Stimulated activated naive CD8-positive, alpha-beta T cell treated with anti-CD3 and anti-CD28 coated beads, Interleukin-15, amount 100 ng/mL, for 72 hours (primary cell): ENCODE data around the gene SF3B4.
"Not testable (repeated sequence)": the region's sequence is repeated elsewhere in the genome, so short reads cannot be mapped to it uniquely, and the experiment has no call there.

ENCODE experiments used
- ATAC-seq: fragments of 150-1000 bp; cut with Tn5 transposase; 2 replicates; pipeline ENCODE4 v1.10.0; 2021; ENCODE audit warnings: mild to moderate bottlenecking, moderate library complexity
- DNase-seq, 2 donors: peaks; one replicate each; pipeline ENCODE4 v3.0.0; 2021 to 2022
- H3K27ac Mint-ChIP-seq, 2 donors: one replicate each; pipeline ENCODE4 v1.8.0; 2022; ENCODE audit warnings: mild to moderate bottlenecking in 2 of 2, mixed read lengths in 2 of 2, moderate library complexity in 2 of 2
- H3K27me3 Mint-ChIP-seq: one replicate; pipeline ENCODE4 v1.8.0; 2022; ENCODE audit warnings: mixed read lengths
- H3K4me1 Mint-ChIP-seq: one replicate; pipeline ENCODE4 v1.8.0; 2022; ENCODE audit warnings: mild to moderate bottlenecking, mixed read lengths
- H3K4me3 Mint-ChIP-seq, 2 donors: one replicate each; pipeline ENCODE4 v1.8.0; 2022; ENCODE audit warnings: mild to moderate bottlenecking in 2 of 2, mixed read lengths in 2 of 2, moderate library complexity in 1 of 2
- H3K9me3 Mint-ChIP-seq, 2 donors: one replicate each; pipeline ENCODE4 v1.8.0; 2022; ENCODE audit warnings: mixed read lengths in 2 of 2

SF3B4 gene, protein sequence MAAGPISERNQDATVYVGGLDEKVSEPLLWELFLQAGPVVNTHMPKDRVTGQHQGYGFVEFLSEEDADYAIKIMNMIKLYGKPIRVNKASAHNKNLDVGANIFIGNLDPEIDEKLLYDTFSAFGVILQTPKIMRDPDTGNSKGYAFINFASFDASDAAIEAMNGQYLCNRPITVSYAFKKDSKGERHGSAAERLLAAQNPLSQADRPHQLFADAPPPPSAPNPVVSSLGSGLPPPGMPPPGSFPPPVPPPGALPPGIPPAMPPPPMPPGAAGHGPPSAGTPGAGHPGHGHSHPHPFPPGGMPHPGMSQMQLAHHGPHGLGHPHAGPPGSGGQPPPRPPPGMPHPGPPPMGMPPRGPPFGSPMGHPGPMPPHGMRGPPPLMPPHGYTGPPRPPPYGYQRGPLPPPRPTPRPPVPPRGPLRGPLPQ

GRCh38 chr1:149927563-149928400, at the start of gene SF3B4:
TSS of gene SF3B4 (minus strand) at chr1:149927803. CDS start at chr1:149927759, 44 bp downstream.
- DNase-seq (peak; percentile 90 to 95), ATAC-seq (peak; percentile 97)
- peak within 1 kb of the TSS; percentile 94 to 99 for H3K4me3 Mint-ChIP-seq
- H3K27me3 Mint-ChIP-seq: no peaks in the 10 kb centered on the region
- peak within 1 kb of the TSS; percentile 96 to 97 for H3K27ac Mint-ChIP-seq
- no peaks in the 10 kb centered on the region for H3K9me3 Mint-ChIP-seq
- H3K4me1 Mint-ChIP-seq: peaks cover 44% of the 10 kb centered on the region

- Mint-ChIP-seq H3K27ac (no peak overlapping the region), H3K4me1 (peaks cover 35% of the 10 kb centered on the region), H3K9me3 (no peaks in the 10 kb centered on the region), H3K4me3 (no peak overlapping the region), H3K27me3 (no peaks in the 10 kb centered on the region)
- ATAC-seq: no peak
- DNase-seq: no peak
These were observed 49.7 kb upstream of the SF3B4 start for GRCh38 chr1:149977345-149977744.

- DNase-seq (no peak), ATAC-seq (no peak)
- Mint-ChIP-seq H3K4me3 (no peak overlapping the region), H3K27me3 (no peaks in the 10 kb centered on the region), H3K4me1 (no peaks in the 10 kb centered on the region), H3K9me3 (no peaks in the 10 kb centered on the region), H3K27ac (no peak overlapping the region)
These were observed 44.9 kb upstream of the SF3B4 start for GRCh38 chr1:149972547-149972946.

- ATAC-seq (no peak), DNase-seq (no peak)
- H3K27me3 Mint-ChIP-seq: no peaks in the 10 kb centered on the region
- H3K9me3 Mint-ChIP-seq: no peaks in the 10 kb centered on the region
- no peak overlapping the region for H3K4me3 Mint-ChIP-seq
- H3K27ac Mint-ChIP-seq: no peak overlapping the region
- peaks cover 5% of the 10 kb centered on the region for H3K4me1 Mint-ChIP-seq
These were observed 40.0 kb upstream of the SF3B4 start for GRCh38 chr1:149967646-149968045.

- H3K27me3 Mint-ChIP-seq: no peaks in the 10 kb centered on the region
- H3K4me3 Mint-ChIP-seq: no peak overlapping the region
- DNase-seq (no peak), ATAC-seq (no peak)
- no peak overlapping the region for H3K27ac Mint-ChIP-seq
- H3K9me3 Mint-ChIP-seq: no peaks in the 10 kb centered on the region
- peaks cover 11% of the 10 kb centered on the region for H3K4me1 Mint-ChIP-seq
These were observed 39.4 kb upstream of the SF3B4 start for GRCh38 chr1:149967041-149967440.

DNA sequence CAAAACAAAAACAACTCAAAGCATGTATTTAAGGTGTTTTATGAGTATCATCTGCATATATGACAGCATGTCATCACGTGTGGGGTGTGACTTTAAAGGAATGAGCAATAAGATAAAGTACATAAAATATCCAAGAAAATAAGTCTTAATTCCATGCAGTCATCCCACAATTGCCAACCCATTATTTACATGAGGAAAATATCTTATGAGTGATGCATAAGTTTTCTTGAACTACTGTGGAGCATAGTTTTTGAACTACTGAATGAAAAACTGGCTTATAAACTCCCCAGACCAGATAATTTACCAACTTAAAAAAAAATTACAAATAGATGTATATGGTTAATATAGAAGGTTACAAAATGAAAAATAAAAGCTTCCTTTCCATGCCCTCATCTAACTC, 38.8 kb upstream of the SF3B4 start:
- H3K27ac Mint-ChIP-seq: no peak overlapping the region
- H3K4me3 Mint-ChIP-seq: no peak overlapping the region
- no peak for ATAC-seq
- no peaks in the 10 kb centered on the region for H3K9me3 Mint-ChIP-seq
- peaks cover 14% of the 10 kb centered on the region for H3K4me1 Mint-ChIP-seq
- no peak for DNase-seq
- H3K27me3 Mint-ChIP-seq: no peaks in the 10 kb centered on the region

DNA sequence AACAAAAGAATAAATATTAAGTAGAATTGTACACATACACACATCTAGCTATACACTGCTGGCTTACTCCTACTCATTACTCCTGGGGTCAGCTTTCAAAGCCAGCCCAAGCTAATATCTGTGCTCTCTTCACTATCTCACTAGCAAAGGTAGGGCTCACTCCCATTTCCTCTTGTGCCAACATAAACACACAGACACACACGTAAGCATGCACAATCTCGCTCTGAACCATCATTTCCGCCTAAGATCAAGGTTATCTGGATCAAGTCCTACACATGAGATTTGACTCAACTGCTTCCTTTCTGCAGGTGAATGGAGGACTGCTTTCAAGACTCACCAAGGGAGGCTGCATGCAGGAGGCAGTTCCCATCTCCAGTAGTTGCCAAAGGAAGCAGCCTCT, 37.8 kb upstream of the SF3B4 start:
- Mint-ChIP-seq H3K27me3 (no peaks in the 10 kb centered on the region), H3K4me3 (no peak overlapping the region), H3K9me3 (no peaks in the 10 kb centered on the region), H3K27ac (no peak overlapping the region), H3K4me1 (peaks cover 14% of the 10 kb centered on the region)
- ATAC-seq (no peak), DNase-seq (no peak)

DNA sequence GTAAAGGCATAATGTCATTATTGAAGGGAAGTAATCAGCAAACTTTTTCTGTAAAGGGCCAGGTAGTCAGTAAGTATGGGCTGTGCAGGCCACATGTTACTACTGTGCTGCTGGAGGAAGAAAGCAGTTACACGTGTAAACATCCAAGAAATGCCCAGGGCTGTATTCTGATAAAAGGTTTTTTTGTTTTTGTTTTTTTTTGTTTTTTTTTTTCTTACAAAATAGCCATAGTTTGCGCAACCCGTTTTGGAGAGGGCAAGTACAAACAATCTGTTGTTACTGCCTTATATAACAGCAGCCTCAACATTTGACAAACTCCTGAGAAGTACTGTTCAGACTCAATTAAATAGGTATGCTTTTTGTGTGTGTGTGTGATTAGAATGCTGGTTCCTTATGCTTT, 35.8 kb upstream of the SF3B4 start:
- H3K4me1 Mint-ChIP-seq: peaks cover 14% of the 10 kb centered on the region

DNA sequence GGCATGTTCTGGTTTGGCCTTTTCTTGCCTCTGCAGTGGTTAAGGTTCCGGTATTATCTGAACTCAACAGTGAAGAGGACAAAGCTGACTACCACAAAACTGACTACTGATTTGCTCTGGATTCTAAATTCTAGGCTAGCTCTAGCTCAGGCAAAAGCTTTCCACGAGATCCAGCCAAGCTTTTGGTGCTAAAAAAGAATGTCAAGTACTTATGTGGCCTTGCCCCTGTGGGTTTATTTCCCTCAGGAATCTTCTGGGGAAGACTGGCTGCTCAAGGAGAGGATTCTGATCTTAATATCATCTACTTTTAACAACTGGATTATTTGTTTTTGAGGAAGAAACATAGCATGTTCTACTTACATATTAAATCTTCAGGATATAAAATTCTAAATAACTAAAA, 35.1 kb upstream of the SF3B4 start:
- H3K27me3 Mint-ChIP-seq: no peaks in the 10 kb centered on the region
- H3K4me1 Mint-ChIP-seq: peaks cover 14% of the 10 kb centered on the region
- H3K27ac Mint-ChIP-seq: no peak overlapping the region
- ATAC-seq (no peak), DNase-seq (no peak)
- H3K4me3 Mint-ChIP-seq: no peak overlapping the region
- no peaks in the 10 kb centered on the region for H3K9me3 Mint-ChIP-seq

More for the DNA sequence above, 35.8 kb upstream of the SF3B4 start:
- ATAC-seq: no peak
- no peak for DNase-seq
- Mint-ChIP-seq H3K4me3 (no peak overlapping the region), H3K27me3 (no peaks in the 10 kb centered on the region), H3K27ac (no peak overlapping the region), H3K9me3 (no peaks in the 10 kb centered on the region)

DNA sequence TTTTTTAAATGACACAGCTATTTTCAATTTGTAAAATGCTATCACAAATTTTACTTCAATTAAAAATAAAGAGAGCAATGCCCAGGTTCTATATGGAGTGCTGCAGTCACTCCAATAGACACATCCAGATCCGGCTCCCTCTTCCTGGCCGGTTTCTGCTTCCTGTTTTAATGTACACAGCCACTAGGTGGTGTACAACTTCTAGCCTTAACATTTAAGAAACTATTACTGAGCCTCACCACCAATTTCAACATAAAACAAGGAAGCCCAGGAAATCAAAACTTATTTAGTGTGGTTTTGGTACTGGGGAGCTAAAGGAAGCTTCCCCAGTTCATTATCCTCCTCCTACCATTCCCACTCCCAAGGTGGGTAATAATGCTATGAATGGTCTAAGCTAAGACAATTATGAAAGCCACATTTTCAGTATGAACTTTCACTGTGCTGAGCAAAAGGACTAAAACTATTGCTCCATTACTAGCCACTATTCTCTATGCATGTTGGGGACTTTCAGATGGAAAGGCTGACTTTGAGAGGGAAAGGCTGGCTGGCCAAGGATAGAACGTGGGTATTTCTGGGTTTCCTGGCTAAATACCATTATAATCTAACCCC, 34.5 kb upstream of the SF3B4 start:
- peak; percentile 70 for ATAC-seq
- peak; percentile 19 to 50 for DNase-seq
- H3K4me3 Mint-ChIP-seq: no peak overlapping the region
- peaks cover 14% of the 10 kb centered on the region for H3K4me1 Mint-ChIP-seq
- no peaks in the 10 kb centered on the region for H3K27me3 Mint-ChIP-seq
- peak overlapping the region in 1 of 2 donors; percentile 88 for H3K27ac Mint-ChIP-seq
- H3K9me3 Mint-ChIP-seq: no peaks in the 10 kb centered on the region

GRCh38 chr1:149957548-149957947, 29.9 kb upstream of the SF3B4 start:
- not testable (repeated sequence) for H3K27me3 Mint-ChIP-seq, H3K4me1 Mint-ChIP-seq, H3K27ac Mint-ChIP-seq, DNase-seq, H3K4me3 Mint-ChIP-seq, ATAC-seq, H3K9me3 Mint-ChIP-seq

GRCh38 chr1:149949911-149950310, 22.3 kb upstream of the SF3B4 start:
- DNase-seq: no peak
- Mint-ChIP-seq H3K27me3 (no peaks in the 10 kb centered on the region), H3K9me3 (peaks cover 0 to 4% of the 10 kb centered on the region in 2 donors), H3K4me1 (no peaks in the 10 kb centered on the region), H3K4me3 (no peak overlapping the region), H3K27ac (peak overlapping the region in 1 of 2 donors; percentile 61)
- ATAC-seq: no peak

GRCh38 chr1:149945206-149945605, 17.6 kb upstream of the SF3B4 start:
- ATAC-seq (no peak), DNase-seq (no peak)
- peaks cover 18% of the 10 kb centered on the region for H3K4me1 Mint-ChIP-seq
- H3K27ac Mint-ChIP-seq: no peak overlapping the region
- H3K4me3 Mint-ChIP-seq: no peak overlapping the region
- H3K27me3 Mint-ChIP-seq: no peaks in the 10 kb centered on the region
- H3K9me3 Mint-ChIP-seq: no peaks in the 10 kb centered on the region

DNA sequence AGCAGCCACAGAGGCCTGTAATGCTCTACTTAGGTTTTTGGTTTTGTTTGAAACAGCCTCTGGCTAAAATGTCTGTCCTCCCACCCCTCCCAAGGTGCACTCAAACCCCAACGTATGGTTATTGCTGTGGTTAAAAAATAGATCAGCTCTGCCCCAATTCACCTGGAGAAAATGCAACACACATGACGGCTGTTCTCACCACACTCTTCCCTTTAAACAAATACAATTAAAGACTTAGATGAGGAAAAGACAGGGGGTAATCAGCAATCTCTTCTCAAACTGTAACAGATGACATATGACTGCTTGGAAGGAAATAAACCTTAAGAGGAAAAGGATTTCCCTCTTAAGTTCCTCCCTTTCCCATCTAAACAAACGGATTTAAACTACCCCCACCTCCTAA, 15.3 kb upstream of the SF3B4 start:
- Mint-ChIP-seq H3K9me3 (no peaks in the 10 kb centered on the region), H3K27me3 (no peaks in the 10 kb centered on the region), H3K4me1 (peaks cover 37% of the 10 kb centered on the region), H3K4me3 (no peak overlapping the region), H3K27ac (no peak overlapping the region)
- ATAC-seq: no peak
- DNase-seq: no peak

- ATAC-seq (no peak), DNase-seq (no peak)
- Mint-ChIP-seq H3K4me3 (no peak overlapping the region), H3K27me3 (no peaks in the 10 kb centered on the region), H3K4me1 (peaks cover 44% of the 10 kb centered on the region), H3K27ac (no peak overlapping the region), H3K9me3 (no peaks in the 10 kb centered on the region)
These were observed 14.6 kb upstream of the SF3B4 start for GRCh38 chr1:149942207-149942606.

DNA sequence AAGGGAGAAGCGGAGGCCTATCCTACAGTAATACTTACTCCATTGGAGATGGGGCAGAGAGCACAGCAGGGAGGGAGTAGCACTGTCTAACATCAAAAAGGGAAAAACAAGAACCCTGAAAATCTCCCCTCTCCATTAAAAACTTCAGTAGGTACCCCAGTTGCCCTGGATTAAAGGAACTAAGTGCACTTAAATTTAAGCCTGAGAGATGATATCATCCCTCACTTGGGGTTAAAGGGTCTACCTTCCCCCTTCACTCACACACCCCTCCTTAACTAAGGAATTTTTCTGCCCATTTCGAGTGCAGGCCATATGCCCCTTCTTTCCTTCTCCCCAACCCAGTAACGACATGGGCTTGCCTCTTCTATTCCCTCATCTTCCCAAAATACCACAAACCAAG, 12.8 kb upstream of the SF3B4 start:
- Mint-ChIP-seq H3K4me3 (no peak overlapping the region), H3K27ac (peak overlapping the region in 1 of 2 donors; percentile 5), H3K4me1 (peaks cover 53% of the 10 kb centered on the region), H3K9me3 (no peaks in the 10 kb centered on the region), H3K27me3 (no peaks in the 10 kb centered on the region)
- ATAC-seq (no peak), DNase-seq (no peak)
